PC-3 (cell line): ENCODE results near the gene EZR. TPM values are rescaled to one million over a fixed set of nuclear protein-coding genes. Genes with fewer than 3 reads are reported as not detected.

Experiments
- ATAC-seq: fragments of 200-7000 bp; cut with Tn5 transposase; 2 replicates; pipeline ENCODE4 v1.9.1; 2020; ENCODE audit warnings: mild to moderate bottlenecking, moderate library complexity
- BruUV-seq: library from RNA; stranded (reverse); fragments of 400-500 nt; replicated peaks from 2 replicates; lab custom pipeline; 2021; lab: Mats Ljungman, UMichigan
- CTCF ChIA-PET: fragments of 300-600 bp; sonication (Branson Sonifier 250); formaldehyde crosslinking; loops from one replicate; lab custom pipeline; 2022; ENCODE audit warnings: antibody characterized with exemption; lab: Charles Lee
- POLR2A ChIA-PET: fragments of 300-600 bp; sonication (Branson Sonifier 250); formaldehyde crosslinking; loops from one replicate; lab custom pipeline; 2022; ENCODE audit warnings: antibody characterized with exemption; ENCODE audit not compliant: unreplicated experiment; lab: Charles Lee
- DNase-seq: peaks from one replicate; pipeline ENCODE4 v3.0.0-alpha.2; 2015
- H2AFZ ChIP-seq: fragments of 300-600 bp; sonication (generic); 2 replicates; pipeline ENCODE4 v1.6.0; 2016; ENCODE audit warnings: antibody characterized with exemption, low read length
- H3F3A ChIP-seq: fragments of 300-600 bp; sonication (generic); one replicate; pipeline ENCODE4 v1.6.0; 2017; ENCODE audit warnings: antibody characterized with exemption, low read length, control low read depth, mild to moderate bottlenecking; ENCODE audit not compliant: unreplicated experiment
- H3K27ac ChIP-seq: fragments of 300-600 bp; sonication (generic); 2 replicates; pipeline ENCODE4 v1.5.1; 2016; ENCODE audit warnings: mild to moderate bottlenecking, low read length
- H3K27me3 ChIP-seq: fragments of 300-600 bp; sonication (generic); 2 replicates; pipeline ENCODE4 v1.6.1; 2016; ENCODE audit warnings: low read length, mixed read lengths
- H3K36me3 ChIP-seq: fragments of 300-600 bp; sonication (generic); 2 replicates; pipeline ENCODE4 v1.6.1; 2016; ENCODE audit warnings: low read depth, mixed run types, low read length, mixed read lengths
- H3K4me1 ChIP-seq: fragments of 300-600 bp; sonication (generic); 2 replicates; pipeline ENCODE4 v1.5.1; 2016; ENCODE audit warnings: low read length; ENCODE audit not compliant: insufficient read depth
- H3K4me2 ChIP-seq: fragments of 300-600 bp; sonication (generic); 2 replicates; pipeline ENCODE4 v1.6.0; 2016; ENCODE audit warnings: low read length
- H3K4me3 ChIP-seq: fragments of 300-600 bp; sonication (generic); 2 replicates; pipeline ENCODE4 v1.5.1; 2016; ENCODE audit warnings: mild to moderate bottlenecking, low read length, mixed read lengths
- H3K79me2 ChIP-seq: fragments of 300-600 bp; sonication (generic); 2 replicates; pipeline ENCODE4 v1.6.1; 2017; ENCODE audit warnings: low read length, mixed read lengths
- H3K9ac ChIP-seq: fragments of 300-600 bp; sonication (generic); 2 replicates; pipeline ENCODE4 v1.6.0; 2016; ENCODE audit warnings: mild to moderate bottlenecking, low read length
- H3K9me2 ChIP-seq: fragments of 300-600 bp; sonication (generic); replicated peaks from 2 replicates; pipeline ENCODE4 v1.6.1; 2016; ENCODE audit warnings: mixed run types, low read length, mixed read lengths
- H3K9me3 ChIP-seq: fragments of 300-600 bp; sonication (generic); 2 replicates; pipeline ENCODE4 v1.6.1; 2016; ENCODE audit warnings: low read length, mixed read lengths
- H4K20me1 ChIP-seq: fragments of 300-600 bp; sonication (generic); 2 replicates; pipeline ENCODE4 v1.6.1; 2016; ENCODE audit warnings: low read length, mixed read lengths
- EZH2 ChIP-seq: fragments of 300-600 bp; sonication (generic); IDR thresholded peaks from one replicate; pipeline ENCODE4 v1.6.1; 2017; ENCODE audit warnings: antibody characterized with exemption, mild to moderate bottlenecking, low read length; ENCODE audit not compliant: unreplicated experiment
- EZH2phosphoT487 ChIP-seq: fragments of 300-600 bp; sonication (generic); IDR thresholded peaks from 2 replicates; pipeline ENCODE4 v1.6.1; 2018; ENCODE audit warnings: mild to moderate bottlenecking, antibody characterized with exemption, low read length, borderline replicate concordance
- intact Hi-C: fragments of 100-400 bp; cut with micrococcal nuclease; formaldehyde crosslinking; loops from 2 replicates; pipeline ENCODE4 v1.9.0; 2023
- total RNA-seq: library from RNA; depleted of rRNA; stranded (reverse); fragments of >200 nt; gene quantifications from 2 replicates; pipeline ENCODE4 v1.2.3, GENCODE V29; 2014
- TF ChIP-seq, protein P1 (sequence below): fragments of 300-600 bp; sonication (generic); conservative IDR thresholded peaks from 2 replicates; pipeline ENCODE4 v1.5.1; 2017; ENCODE audit warnings: antibody characterized with exemption, low read depth, mild to moderate bottlenecking, low read length

Gene EZR
- total RNA-seq, 1 experiment from 2014 or later: 182 TPM

DNA sequence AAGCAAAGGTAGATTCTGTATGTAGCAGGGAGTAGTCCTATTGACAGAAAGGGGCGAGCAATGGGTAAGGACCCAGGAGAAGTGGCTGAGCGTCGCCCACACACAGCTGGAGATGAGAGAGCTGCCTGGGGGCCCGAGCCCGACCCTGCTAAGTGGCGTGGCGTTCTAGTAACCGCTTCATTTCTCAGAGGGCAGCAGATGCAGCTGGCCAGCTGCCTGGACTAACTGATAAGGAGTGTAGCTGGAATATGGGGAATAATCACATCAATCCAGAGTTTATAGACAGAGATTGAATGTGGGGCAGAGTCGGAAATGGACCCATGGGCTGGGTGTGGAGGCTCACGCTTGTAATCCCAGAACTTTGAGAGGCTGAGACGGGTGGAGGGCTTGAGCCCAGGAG is 64.4 kb downstream of the EZR start:
- ATAC-seq: no peak
- no peak overlapping the region for H3K27ac ChIP-seq
- BruUV-seq: no TSS peak

DNA sequence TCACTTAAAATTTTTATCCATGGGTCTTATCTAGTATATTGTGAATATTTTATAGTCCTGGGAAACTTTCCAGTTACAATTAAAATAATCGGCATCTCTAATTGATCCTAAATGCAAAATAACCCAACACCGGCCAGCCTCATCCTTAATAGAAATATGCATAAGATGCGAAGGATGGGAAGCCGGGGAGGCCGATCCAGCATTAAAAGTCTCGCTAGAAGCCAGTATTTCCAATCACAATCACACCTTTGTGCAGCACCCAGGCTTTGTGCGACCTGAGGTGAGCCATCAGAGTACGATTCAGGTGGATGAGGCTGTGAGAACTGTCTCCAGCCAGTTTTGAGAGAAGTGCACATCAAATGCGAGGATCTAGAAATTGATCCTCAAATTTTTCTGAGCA is 65.4 kb downstream of the EZR start:
- H3K4me3 ChIP-seq: no peak overlapping the region
- H3K9ac ChIP-seq: no peak overlapping the region
- no peaks in the 10 kb centered on the region for H3K9me2 ChIP-seq
- intact Hi-C loops: no loop called here
- BruUV-seq: no TSS peak
- H3F3A ChIP-seq: no peaks in the 10 kb centered on the region
- H3K4me2 ChIP-seq: no peak overlapping the region
- H3K9me3 ChIP-seq: no peaks in the 10 kb centered on the region
- no peaks in the 10 kb centered on the region for H3K79me2 ChIP-seq
- ChIA-PET CTCF (no interaction called here), POLR2A (no interaction called here)
- TF ChIP-seq, protein P1, sequence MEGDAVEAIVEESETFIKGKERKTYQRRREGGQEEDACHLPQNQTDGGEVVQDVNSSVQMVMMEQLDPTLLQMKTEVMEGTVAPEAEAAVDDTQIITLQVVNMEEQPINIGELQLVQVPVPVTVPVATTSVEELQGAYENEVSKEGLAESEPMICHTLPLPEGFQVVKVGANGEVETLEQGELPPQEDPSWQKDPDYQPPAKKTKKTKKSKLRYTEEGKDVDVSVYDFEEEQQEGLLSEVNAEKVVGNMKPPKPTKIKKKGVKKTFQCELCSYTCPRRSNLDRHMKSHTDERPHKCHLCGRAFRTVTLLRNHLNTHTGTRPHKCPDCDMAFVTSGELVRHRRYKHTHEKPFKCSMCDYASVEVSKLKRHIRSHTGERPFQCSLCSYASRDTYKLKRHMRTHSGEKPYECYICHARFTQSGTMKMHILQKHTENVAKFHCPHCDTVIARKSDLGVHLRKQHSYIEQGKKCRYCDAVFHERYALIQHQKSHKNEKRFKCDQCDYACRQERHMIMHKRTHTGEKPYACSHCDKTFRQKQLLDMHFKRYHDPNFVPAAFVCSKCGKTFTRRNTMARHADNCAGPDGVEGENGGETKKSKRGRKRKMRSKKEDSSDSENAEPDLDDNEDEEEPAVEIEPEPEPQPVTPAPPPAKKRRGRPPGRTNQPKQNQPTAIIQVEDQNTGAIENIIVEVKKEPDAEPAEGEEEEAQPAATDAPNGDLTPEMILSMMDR: no peak
- TF ChIP-seq EZH2 (no peak), EZH2phosphoT487 (no peak)
- H2AFZ ChIP-seq: no peak overlapping the region
- DNase-seq: no peak
- no peaks in the 10 kb centered on the region for H4K20me1 ChIP-seq
- no peaks in the 10 kb centered on the region for H3K27me3 ChIP-seq
- no peak for ATAC-seq
- H3K36me3 ChIP-seq: no peaks in the 10 kb centered on the region
- no peak overlapping the region for H3K27ac ChIP-seq
- H3K4me1 ChIP-seq: no peaks in the 10 kb centered on the region

More for the DNA sequence above, 64.4 kb downstream of the EZR start:
- ChIA-PET POLR2A (no interaction called here), CTCF (no interaction called here)
- Histone ChIP-seq H3K79me2 (no peaks in the 10 kb centered on the region), H3K4me2 (no peak overlapping the region), H3K9me3 (no peaks in the 10 kb centered on the region), H3F3A (no peaks in the 10 kb centered on the region), H3K36me3 (no peaks in the 10 kb centered on the region), H3K9ac (no peak overlapping the region), H4K20me1 (no peaks in the 10 kb centered on the region), H3K9me2 (no peaks in the 10 kb centered on the region), H3K4me3 (no peak overlapping the region), H3K4me1 (no peaks in the 10 kb centered on the region), H3K27me3 (no peaks in the 10 kb centered on the region), H2AFZ (no peak overlapping the region)
- TF ChIP-seq, protein P1: no peak
- TF ChIP-seq EZH2phosphoT487 (no peak), EZH2 (no peak)
- intact Hi-C loops: no loop called here
- DNase-seq: no peak

DNA sequence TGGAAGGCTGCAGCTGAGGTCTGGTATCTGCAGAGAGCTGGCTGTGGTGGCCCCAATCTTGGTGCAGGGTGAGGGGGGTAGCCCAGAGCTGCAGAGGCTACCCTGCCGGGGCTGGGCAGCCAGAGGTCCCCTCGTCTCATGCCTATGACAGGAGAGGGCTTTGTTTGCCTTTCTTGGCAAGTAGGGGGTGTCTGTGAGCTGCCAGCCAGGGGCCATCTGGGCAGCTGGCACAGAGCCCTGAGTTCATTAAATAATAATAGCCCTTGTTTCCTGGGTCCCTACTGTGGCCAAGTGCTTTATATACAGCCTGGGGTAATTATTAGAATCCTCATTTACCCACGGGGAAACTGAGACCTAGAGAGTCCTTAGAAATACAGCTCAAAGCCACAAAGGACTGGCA is 66.6 kb downstream of the EZR start:
- DNase-seq (no peak), ATAC-seq (no peak)
- TF ChIP-seq, protein P1: no peak
- no peak for TF ChIP-seq EZH2phosphoT487
- TF ChIP-seq EZH2: no peak
- Histone ChIP-seq H3F3A (no peaks in the 10 kb centered on the region), H3K27me3 (no peaks in the 10 kb centered on the region), H3K4me3 (no peak overlapping the region), H3K4me2 (no peak overlapping the region), H3K9me2 (no peaks in the 10 kb centered on the region), H3K27ac (no peak overlapping the region), H3K9me3 (no peaks in the 10 kb centered on the region), H2AFZ (no peak overlapping the region), H3K4me1 (no peaks in the 10 kb centered on the region), H3K36me3 (no peaks in the 10 kb centered on the region), H3K79me2 (no peaks in the 10 kb centered on the region), H3K9ac (no peak overlapping the region), H4K20me1 (no peaks in the 10 kb centered on the region)
- CTCF ChIA-PET: no interaction called here
- intact Hi-C loops: no loop called here
- POLR2A ChIA-PET: interaction anchor here (0.7 kb wide), 1 partner anchor 90 kb away, joined by 17 read pairs; no protein-coding TSS in a partner anchor
- no TSS peak for BruUV-seq
